HCT116 (cell line): ENCODE results near the gene HSPB7.

ENCODE experiments used
- ATF3 ChIP-seq: IDR thresholded peaks from 2 replicates; pipeline ENCODE4 v1.6.1; 2012
- CEBPB ChIP-seq: IDR thresholded peaks from 2 replicates; pipeline ENCODE4 v1.6.1; 2012; ENCODE audit warnings: low read depth
- CTCF ChIP-seq, 3 experiments: fragments of 200-600 bp in 1 of 3; sonication (generic) in 1 of 3; IDR thresholded peaks in 2 of 3; conservative IDR thresholded peaks in 1 of 3; 2 replicates each; pipeline ENCODE4 v1.5.1; 2012 to 2017; ENCODE audit warnings: low read depth in 2 of 3, low read length in 2 of 3, antibody characterized with exemption in 1 of 3, borderline replicate concordance in 1 of 3, control low read depth in 1 of 3, mild to moderate bottlenecking in 1 of 3, mixed read lengths in 1 of 3, mixed run types in 1 of 3, moderate library complexity in 1 of 3; ENCODE audit not compliant: insufficient read depth in 1 of 3
- EGR1 ChIP-seq: IDR thresholded peaks from 2 replicates; pipeline ENCODE4 v1.6.1; 2012; ENCODE audit warnings: low read depth
- EZH2 ChIP-seq: fragments of 200-600 bp; sonication (generic); IDR thresholded peaks from 2 replicates; pipeline ENCODE4 v1.6.1; 2017; ENCODE audit warnings: antibody characterized with exemption, mixed run types
- POLR2A ChIP-seq: IDR thresholded peaks from 2 replicates; pipeline ENCODE4 v1.7.0; 2011; ENCODE audit warnings: borderline replicate concordance; ENCODE audit not compliant: insufficient read depth, insufficient read length; ENCODE audit errors: extremely low read depth
- POLR2AphosphoS5 ChIP-seq: IDR thresholded peaks from 2 replicates; pipeline ENCODE4 v1.6.1; 2011; ENCODE audit warnings: mild to moderate bottlenecking, low read depth, low read length, moderate library complexity
- RAD21 ChIP-seq: IDR thresholded peaks from 2 replicates; pipeline ENCODE4 v1.6.1; 2012; ENCODE audit warnings: low read depth, mild to moderate bottlenecking
- REST ChIP-seq: IDR thresholded peaks from 2 replicates; pipeline ENCODE4 v1.6.1; 2012; ENCODE audit warnings: low read depth
- SIN3A ChIP-seq: IDR thresholded peaks from 2 replicates; pipeline ENCODE4 v1.6.1; 2012; ENCODE audit warnings: low read depth
- SP1 ChIP-seq: IDR thresholded peaks from 2 replicates; pipeline ENCODE4 v1.6.1; 2012; ENCODE audit warnings: low read depth
- YY1 ChIP-seq: IDR thresholded peaks from 2 replicates; pipeline ENCODE4 v1.6.1; 2011; ENCODE audit warnings: low read length, low read depth, moderate library complexity, mild to moderate bottlenecking; ENCODE audit not compliant: insufficient replicate concordance; ENCODE audit errors: extremely low read depth
- ZNF274 ChIP-seq: fragments of 200-500 bp; sonication (Bioruptor generic); IDR thresholded peaks from 2 replicates; pipeline ENCODE4 v1.6.1; 2014; ENCODE audit warnings: mild to moderate bottlenecking, low read depth, low read length, inconsistent platforms
- TF ChIP-seq, protein P1 (sequence below): IDR thresholded peaks from 2 replicates; pipeline ENCODE4 v1.6.1; 2012

DNA sequence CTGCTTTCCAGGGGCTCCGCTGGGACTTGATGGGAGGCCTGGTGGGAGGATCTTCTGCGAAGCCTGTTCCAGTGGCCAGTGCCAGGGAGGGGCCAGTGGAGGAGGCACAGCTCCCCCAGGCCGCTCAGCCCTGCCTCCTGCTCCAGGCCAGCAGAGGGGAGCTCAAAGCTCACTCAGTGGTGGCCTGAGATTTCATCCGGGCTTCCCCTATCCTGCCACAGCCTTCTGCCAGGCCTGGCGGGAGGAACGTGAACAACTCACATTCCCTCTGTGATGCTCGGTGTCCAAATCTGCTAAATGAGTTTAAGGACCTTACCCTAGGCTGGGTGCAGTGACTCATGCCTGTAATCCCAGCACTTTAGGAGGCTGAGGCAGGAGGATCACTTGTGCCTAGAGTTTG lies 29.0 kb upstream of the HSPB7 start:
- TF ChIP-seq, protein P1, sequence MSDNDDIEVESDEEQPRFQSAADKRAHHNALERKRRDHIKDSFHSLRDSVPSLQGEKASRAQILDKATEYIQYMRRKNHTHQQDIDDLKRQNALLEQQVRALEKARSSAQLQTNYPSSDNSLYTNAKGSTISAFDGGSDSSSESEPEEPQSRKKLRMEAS: no peak
- TF ChIP-seq EZH2: no peak
- no peak for TF ChIP-seq CTCF (IDR thresholded peaks at IDR 0.05 in 2 of 3, conservative IDR thresholded peaks at IDR 0.05 in 1 of 3; ENCODE audit: borderline replicate concordance in 1 of 3, insufficient read depth in 1 of 3, low read depth in 2 of 3, low read length in 2 of 3)
- no peak for TF ChIP-seq ATF3
- no peak for TF ChIP-seq POLR2A
- TF ChIP-seq YY1: no peak
- no peak for TF ChIP-seq REST
- TF ChIP-seq ZNF274: no peak
- TF ChIP-seq SP1: no peak
- no peak for TF ChIP-seq EGR1
- TF ChIP-seq POLR2AphosphoS5: no peak
- no peak for TF ChIP-seq SIN3A
- TF ChIP-seq RAD21: no peak
- no peak for TF ChIP-seq CEBPB
